GM21825 (cell line): ENCODE data around the gene MCUR1.
"Not testable (repeated sequence)": the region's sequence is repeated elsewhere in the genome, so short reads cannot be mapped to it uniquely, and the experiment has no call there.

Source experiments
- ATAC-seq: cut with Tn5 transposase; IDR thresholded peaks from one replicate; pipeline ENCODE4 v1.9.1; 2021; ENCODE audit warnings: mild to moderate bottlenecking, moderate library complexity; ENCODE audit not compliant: unreplicated experiment

Gene MCUR1

DNA sequence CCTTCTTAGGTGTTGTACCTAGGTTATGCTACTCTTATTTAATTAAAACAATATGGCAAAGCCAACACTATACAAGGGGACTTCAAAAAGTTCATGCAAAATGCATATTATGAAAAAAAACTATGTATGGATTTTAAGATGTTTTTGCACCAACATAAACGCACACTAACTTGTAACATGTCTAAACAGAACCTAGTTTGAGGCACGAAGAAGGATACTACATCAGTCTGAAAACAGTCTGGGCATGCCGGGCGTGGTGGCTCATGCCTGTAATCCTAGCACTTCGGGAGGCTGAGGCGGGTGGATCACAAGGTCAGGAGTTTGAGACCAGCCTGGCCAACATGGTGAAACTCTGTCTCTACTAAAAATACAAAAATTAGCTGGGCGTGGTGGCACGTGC is 34.2 kb downstream of the MCUR1 start:
- ATAC-seq, result not testable (repeated sequence)

DNA sequence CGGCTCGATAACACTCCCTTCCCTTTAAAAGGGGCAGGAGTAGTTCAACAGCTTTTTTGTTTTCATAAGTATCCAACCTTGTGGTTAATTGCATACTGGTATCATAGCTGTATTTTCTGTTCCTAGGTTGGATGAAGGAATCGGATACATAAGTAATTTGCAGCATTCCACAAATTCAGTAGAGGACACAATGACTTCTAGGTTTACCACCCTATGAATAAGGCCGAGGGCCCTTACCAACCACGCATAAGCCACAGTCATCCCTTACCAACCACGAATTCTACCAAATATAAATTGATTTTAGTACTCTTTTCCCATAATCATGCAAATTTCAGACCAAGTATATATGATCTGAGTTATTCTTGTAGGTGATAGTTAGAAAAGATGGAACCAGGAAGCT is 36.3 kb downstream of the MCUR1 start:
- ATAC-seq, result no peak

DNA sequence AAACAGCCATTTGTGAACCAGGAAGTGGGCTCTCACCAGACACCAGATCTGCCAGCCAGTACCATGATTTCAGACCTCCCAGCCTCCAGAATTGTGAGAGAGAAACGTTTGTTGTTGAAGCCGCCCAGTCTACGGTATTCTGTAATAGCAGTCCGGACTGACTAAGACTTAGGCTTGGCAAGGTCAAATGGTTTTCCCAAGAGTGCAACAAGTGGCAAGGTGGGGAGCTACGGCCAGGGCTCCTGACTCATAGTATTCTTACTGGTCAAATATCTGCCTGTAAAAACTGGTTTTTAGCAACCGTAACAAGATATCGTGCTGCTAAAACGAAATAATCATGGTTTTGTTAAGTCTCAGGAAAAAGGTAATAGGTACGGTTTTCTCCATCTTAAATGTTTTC is 37.8 kb downstream of the MCUR1 start:
- ATAC-seq, result no peak

DNA sequence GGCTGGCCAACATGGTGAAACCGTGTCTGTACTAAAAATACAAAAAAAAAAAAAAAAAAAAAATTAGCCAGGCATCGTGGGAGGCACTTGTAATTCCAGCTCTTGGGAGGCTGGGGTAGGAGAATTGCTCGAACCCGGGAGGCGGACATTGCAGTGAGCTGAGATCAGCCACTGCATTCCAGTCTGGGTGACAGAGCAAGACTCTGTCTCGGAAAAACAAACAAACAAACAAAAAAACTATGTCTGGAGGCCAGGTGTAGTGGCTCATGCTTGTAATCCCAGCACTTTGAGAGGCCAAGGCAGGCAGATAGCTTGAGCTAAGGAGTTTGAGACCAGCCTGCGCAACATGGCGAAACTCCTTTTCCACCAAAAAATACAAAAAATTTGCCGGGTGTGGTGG is 38.9 kb downstream of the MCUR1 start:
- ATAC-seq, result not testable (repeated sequence)

DNA sequence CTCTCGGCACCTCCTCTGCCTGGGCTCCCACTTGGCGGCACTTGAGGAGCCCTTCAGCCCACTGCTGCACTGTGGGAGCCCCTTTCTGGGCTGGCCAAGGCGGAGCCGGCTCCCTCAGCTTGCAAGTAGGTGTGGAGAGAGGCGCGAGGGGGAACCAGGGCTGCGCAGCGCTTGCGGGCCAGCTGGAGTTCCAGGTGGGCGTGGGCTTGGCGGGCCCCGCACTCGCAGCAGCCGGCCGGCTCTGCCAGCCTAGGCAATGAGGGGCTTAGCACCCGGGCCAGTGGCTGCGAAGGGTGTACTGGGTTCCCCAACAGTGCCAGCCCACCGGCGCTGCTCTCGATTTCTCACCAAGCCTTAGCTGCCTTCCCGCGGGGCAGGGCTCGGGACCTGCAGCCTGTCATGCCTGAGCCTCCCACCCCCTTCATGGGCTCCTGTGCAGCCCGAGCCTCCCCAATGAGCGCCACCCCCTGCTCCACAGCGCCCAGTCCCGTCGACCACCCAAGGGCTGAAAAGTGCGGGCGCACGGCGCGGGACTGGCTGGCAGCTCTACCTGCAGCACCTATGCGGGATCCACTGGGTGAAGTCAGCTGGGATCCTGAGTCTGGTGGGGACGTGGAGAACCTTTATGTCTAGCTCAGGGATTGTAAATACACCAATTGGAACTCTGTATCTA is 41.9 kb downstream of the MCUR1 start:
- not testable (repeated sequence) for ATAC-seq

DNA sequence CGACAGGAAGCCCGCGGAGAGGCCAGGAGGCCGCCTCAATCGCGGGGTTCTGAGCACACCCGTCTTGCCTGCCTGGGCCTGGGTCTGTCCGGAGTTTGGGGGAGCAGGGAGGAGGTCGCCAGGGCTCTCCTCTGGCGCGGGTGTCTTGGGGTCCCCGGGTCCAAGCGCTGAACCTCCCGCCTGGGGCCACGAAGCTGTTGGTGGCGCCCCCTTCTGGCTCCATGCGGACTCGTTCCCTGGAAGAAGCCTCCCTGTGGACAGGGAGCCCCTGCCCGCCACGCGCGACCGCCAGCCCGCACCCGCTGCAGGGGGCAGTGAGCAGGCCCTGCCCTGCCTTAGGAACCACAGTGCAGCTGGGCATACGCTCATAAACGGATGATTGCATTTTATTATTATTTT is 44.7 kb downstream of the MCUR1 start:
- no peak for ATAC-seq

DNA sequence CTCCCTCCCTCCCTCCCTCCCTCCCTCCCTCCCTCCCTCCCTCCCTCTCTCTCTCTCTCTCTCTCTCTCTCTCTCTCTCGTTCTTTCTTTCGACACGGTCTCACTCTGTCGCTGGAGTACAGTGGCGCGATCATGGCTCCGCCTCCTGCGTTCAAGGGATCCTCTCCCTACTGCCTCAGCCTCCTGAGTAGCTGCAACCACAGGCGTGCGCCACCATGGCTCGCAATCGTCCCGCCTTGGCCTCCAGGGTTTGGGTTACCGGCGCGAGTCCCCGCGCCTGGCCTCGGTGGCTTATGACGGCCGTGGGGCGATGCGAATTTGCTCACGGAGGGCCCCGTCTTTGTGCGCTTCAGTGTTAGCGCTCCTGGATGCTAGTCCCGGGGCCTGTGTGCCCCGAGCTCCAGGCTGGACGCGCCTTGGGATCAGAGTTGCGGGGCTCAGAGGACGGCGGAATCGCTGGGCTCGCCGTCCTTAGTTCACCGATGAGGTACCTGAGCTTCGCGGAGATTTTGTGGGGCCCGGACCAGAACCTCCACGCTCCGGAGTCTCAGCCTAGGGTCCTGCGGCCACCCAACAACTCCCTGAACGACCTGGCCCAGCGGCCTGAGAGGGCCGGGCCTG is 45.2 kb downstream of the MCUR1 start:
- no peak for ATAC-seq

DNA sequence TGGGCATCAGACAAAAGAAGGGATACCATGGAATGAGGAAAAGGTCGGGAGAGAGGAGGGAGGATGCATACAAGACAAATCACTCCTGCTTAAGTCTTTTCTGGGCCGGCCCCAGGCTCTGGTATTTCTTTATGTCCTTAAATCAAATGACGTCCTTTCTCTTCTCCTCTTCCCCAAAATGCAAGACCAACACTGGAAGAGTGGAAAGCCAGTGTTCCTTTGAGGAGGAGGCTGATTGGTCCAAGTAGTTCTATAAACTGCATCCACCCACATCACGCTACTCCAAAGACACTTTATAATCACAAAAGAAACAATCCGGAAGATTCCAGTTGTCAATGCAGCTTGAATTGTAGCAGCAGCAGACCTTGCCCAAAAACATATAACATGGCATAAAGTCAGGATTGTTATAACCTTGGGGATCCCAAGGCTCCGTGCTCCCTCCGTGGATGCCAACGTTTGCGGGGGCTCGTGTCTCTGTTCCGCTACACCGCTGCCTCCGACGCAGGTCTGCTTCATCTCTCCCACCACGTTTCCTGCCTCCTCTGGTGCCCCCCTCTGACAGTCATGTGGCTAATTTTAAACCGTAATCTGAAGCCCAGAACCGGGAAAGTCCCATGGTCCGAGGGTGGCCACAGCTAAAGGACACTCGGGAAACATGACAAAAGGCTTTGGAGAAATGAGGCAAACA is 47.1 kb downstream of the MCUR1 start:
- no peak for ATAC-seq

DNA sequence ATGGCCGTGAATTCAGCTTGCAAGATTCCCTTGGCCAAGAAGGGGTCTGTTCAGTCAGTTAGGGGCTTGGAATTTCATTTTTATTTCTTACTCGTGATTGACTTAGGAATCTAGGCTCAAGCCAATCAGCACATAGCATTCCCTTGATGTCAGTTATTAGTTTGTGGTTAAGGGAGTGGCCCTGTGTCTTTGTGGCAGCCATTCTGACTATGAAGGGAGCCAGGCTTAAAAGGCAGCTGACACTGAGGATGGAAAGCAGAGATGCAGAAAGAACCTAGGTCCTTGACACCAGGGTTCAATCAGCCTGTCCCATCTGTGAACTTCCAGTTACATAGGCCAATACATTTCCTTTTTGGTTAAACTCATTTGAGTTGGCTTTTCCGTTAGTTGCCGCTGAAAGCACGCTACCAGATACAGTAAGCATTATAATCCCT is 48.1 kb downstream of the MCUR1 start:
- ATAC-seq, result no peak

DNA sequence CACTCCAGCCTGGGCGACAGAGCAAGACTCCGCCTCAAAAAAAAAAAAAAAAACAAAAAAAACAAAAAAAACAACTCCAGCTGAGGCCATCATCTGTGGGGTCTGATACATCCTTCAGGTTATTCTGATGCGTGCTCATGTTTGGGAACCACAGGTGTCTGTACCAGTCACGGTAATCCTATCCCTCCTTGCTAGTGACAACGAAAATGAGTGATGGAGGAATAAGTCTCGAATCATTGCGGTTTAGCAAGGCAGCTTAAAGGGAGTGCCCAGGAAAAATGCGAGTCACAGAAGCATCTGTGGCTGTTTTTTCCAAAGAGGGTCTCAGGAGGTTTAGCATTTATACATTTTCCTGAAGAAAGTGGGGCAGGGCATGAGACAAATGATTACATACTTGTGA is 48.8 kb downstream of the MCUR1 start:
- no peak for ATAC-seq

DNA sequence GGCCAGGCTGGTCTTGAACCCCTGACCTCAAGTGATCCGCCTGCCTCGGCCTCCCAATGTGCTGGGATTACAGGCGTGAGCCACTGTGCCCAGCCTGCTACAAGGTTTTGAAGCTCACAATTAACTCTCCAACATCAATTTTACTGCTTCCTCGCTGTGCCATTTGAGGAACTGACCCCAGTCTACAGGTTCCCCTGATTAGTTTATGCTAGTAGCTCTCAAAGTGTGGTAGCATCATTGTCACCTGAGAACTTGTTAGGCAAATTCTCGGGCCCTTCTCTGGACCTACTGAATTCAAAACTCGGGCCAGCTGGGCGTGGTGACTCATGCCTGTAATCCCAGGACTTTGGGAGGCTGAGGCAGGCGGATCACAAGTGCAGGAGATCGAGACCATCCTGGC is 49.4 kb downstream of the MCUR1 start:
- no peak for ATAC-seq

DNA sequence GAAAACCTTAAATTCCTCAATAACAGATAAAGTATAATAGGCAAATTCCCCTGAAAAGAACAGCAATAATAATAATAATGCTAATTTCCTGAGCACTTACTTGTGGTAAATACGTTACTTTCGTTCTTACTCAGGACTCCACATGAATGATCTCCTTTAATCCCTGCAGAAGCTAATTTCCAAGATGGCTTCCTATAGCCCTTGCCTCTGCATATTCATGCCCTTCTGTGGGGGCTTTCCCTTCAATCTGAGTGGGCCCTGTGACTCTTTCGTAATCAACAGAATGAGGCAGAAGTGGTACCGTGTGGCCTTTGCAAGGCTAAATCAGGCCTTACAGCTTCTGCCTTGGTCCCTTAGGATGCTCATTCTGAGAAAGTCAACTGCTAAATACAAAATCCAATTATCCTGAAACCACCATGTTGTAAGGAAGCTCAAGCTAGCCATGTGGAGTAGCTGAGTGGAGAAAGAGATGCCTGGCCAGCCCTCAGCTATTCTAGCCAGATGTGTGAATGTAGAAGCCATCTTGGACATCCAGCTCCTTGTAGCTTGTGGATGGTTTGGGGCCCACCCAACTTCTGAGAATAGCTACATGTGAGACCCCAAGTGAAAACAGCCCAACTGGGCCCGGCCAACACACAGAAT is 50.5 kb downstream of the MCUR1 start:
- no peak for ATAC-seq

DNA sequence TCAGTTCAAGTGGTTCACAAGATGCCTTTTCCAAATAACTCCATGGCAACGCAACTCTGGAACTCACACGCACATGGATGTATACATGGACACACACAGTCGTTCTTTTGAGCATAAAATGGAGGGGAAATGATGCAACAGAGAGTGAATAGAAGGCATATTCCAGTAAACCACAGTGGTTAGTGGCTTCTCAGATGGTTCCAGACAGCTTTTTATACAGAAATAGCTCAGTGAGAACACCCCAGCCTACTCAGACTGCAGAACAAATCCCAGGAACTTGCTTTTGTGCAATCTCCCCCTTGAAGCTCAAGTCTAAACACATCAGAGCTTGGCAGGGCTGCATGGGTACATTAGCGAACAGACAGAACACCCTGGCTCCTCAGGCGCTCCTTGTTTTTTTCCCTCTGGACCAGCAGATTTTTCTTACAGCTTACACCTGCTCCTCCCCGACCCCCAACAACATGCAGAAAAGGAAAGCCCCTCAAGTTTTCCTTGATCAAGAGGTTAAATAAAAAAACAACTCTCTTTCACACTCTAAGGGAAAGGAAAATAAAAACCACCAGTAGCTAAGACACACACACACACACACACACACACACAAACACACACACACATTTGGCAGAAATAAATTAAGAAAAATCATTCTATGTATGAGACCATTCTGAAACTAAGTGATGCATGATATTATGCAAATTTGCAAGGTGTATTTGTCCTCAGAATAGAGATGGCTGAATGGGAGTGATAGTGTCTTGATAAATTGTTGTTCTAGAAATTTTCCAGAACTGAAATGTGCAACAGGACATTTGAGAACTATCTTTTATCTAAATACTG is 51.5 kb downstream of the MCUR1 start:
- ATAC-seq, result no peak

DNA sequence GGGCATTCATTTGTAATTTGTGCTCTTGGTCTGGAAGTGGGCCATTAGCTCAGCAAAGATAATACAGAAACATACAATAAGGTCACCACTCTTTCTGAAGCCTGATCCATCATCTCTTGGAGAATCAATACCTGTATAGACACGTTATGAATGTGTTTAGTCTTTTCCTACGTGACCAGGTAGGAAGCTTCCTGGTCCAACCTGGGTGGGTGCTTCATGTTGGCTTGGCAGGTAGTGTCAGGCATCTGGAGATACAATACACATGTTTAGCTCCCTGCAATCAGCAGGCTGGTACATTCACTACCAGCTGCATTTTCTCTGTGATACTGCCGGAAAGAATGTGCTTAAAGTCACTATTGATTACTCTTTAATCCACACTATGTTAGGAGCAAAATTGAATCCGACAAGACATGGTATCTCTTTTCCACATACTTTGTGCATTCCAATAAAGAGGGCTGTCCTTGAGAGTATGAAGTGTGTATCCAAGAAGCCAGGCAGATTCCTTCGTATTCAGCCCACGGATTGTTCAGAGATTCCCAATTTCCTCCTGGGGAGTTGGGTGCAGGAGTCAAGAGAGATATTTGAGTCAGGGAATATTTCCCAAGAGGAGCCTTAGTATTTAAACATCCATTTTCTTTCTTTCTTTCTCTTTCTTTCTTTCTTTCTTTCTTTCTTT is 52.9 kb downstream of the MCUR1 start:
- ATAC-seq, result no peak

DNA sequence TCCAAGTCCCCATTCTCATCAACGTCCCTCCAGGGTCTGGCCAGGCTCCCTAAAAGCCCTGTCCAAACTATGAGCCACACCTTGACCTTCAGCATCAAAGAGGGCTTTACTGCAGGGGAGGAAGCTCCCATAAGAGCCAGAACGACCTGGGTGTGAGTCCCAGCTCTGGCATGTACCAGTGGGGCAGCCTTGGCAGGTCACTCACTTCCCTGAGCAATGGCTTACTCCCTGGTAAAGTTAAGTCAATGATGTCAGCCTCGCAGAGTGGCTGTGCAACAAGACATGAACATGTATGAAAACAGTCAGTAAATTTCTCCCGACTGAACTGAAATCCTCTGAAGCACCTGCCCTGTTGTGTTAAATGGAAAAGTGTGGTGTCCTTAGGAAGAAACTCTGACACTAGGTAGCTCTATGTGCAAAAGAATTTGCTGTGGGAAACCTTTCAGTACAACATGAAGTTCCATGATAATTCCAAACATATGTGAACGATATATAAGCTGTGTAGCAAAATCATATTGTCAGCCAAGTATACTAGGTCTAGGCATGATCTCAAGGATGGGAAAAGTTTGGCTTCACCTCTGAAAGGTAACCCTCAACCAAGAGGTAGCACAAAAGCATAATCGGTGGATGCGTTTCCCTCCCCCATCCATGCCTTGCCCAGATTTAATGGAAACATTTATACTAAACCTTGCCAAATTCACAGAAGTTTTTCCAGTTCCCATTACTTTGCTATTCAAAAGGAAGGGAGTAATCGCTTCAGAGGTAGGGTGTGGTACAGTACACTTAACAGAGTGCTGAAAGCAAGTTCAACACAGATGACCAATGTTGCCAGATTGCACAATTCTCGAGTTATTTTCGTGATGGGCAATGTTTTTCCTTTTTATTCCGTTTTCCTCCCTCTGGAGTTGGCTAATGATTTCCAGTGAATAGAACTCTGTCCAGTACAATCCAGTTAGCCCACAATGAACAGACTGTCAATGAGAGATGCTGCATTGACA is 53.8 kb downstream of the MCUR1 start:
- no peak for ATAC-seq

DNA sequence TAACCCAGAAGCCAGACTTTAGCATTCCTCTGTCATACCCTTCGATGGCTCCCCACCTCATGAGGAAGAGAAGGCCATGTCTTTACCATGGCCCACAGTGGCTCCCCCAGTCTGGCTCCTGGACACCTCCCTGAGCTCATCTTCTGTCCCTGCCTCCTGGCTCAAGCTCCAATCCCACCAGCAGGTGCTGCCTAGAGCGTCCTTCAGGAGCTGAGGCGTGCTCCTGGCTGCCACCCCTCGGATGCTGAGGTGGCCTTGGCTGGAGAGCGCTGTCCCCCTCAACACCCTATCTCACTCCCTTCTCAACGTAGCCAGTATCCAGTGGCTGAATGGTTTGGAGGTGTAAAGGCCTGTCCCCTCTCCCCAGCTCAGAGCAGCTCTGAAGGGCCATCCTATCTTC is 55.3 kb downstream of the MCUR1 start:
- ATAC-seq, result no peak

DNA sequence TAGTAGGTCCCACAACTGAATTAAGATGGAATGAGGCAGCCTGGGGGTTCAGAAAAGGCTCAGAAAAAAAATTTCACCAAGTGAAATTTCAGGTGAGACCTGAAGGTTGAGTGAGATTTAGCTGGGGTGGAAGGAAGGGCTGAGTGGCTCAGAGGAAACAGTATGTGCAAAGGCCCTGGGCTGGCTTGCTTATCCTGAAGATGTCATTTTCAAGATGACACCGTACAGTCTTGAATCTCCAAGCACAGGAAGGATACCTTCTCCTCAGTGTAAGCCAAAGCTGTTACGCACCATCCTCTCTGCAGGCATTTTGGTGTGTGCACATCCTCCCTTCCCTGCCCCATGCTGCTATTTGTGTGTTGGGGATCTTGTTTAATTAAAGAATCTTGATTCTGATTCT is 59.7 kb downstream of the MCUR1 start:
- ATAC-seq, result no peak

DNA sequence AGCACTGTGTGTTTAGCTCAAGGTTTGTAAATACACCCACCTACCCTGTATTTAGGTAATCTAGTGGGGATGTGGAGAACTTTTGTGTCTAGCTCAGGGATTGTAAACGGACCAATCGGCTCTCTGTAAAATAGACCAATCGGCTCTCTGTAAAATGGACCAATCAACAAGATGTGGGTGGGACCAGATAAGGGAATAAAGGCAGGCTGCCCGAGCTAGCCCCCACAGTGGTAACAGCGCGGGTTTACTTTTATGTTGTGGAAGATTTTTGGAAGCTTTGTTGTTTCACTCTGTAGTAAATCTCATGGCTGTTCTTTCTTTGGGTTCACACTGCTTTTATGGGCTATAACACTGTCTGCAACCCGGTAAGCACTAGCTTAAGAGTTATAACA is 70.6 kb downstream of the MCUR1 start:
- no peak for ATAC-seq
